RWPE2 (cell line): ENCODE data around the gene SERF2.
"Not testable (repeated sequence)": the region's sequence is repeated elsewhere in the genome, so short reads cannot be mapped to it uniquely, and the experiment has no call there.

Source experiments
- ATAC-seq: fragments of 200-7000 bp; cut with Tn5 transposase; 3 replicates; pipeline ENCODE4 v1.9.1; 2021; ENCODE audit warnings: low read depth
- DNase-seq: peaks from one replicate; pipeline ENCODE4 v3.0.0-alpha.2; 2020; ENCODE audit warnings: low spot score
- H3K27ac ChIP-seq: fragments of 450-650 bp; 2 replicates; pipeline ENCODE4 v1.5.1; 2017; ENCODE audit warnings: mild to moderate bottlenecking; ENCODE audit not compliant: poor library complexity, severe bottlenecking
- H3K27me3 ChIP-seq: fragments of 250-450 bp; sonication (Bioruptor Pico); 2 replicates; pipeline ENCODE4 v1.5.1; 2021; ENCODE audit warnings: mild to moderate bottlenecking, moderate library complexity; ENCODE audit not compliant: insufficient read depth, poor library complexity, severe bottlenecking
- H3K36me3 ChIP-seq: fragments of 250-450 bp; sonication (Bioruptor Pico); 2 replicates; pipeline ENCODE4 v1.5.1; 2020; ENCODE audit warnings: low read depth, mild to moderate bottlenecking, moderate library complexity
- H3K4me1 ChIP-seq: fragments of 250-450 bp; sonication (Bioruptor Pico); 2 replicates; pipeline ENCODE4 v1.5.1; 2021; ENCODE audit warnings: mild to moderate bottlenecking, moderate library complexity; ENCODE audit not compliant: insufficient read depth, poor library complexity, severe bottlenecking
- H3K4me3 ChIP-seq: fragments of 250-450 bp; sonication (Bioruptor Pico); 2 replicates; pipeline ENCODE4 v1.5.1; 2021; ENCODE audit warnings: mild to moderate bottlenecking, moderate library complexity; ENCODE audit not compliant: severe bottlenecking
- H3K9me3 ChIP-seq: fragments of 250-450 bp; sonication (Bioruptor Pico); 2 replicates; pipeline ENCODE4 v1.5.1; 2021; ENCODE audit warnings: mild to moderate bottlenecking, moderate library complexity; ENCODE audit not compliant: severe bottlenecking
- TF ChIP-seq, protein P1 (sequence below): fragments of 450-650 bp; IDR thresholded peaks from one replicate; pipeline ENCODE4 v1.5.1; 2017; ENCODE audit warnings: mild to moderate bottlenecking, moderate library complexity; ENCODE audit not compliant: poor library complexity, severe bottlenecking

The SERF2 gene

DNA sequence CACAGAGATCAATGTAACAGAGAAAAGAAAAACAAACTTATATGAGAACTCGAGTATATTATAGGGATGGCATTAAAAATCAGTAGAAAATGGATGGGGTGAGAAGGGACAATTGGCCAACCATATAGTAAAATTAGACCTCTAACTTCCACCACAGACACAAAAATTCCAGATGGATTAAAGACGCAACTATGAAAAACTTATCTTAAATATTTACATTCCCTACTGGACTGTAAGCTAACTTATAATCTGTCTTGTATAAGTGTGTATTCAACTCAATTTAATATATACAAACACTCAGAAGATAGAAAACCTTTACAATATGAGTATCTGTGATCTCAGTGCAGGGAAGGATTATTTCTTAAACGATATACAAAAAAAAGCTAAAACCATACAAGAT, 29.4 kb downstream of the SERF2 start:
- Histone ChIP-seq H3K9me3 (no peaks in the 10 kb centered on the region), H3K4me3 (no peak overlapping the region), H3K27me3 (no peaks in the 10 kb centered on the region), H3K27ac (no peak overlapping the region), H3K4me1 (peaks cover 11% of the 10 kb centered on the region), H3K36me3 (peaks cover 68% of the 10 kb centered on the region)
- no peak for ATAC-seq
- no peak for DNase-seq
- TF ChIP-seq, protein P1, sequence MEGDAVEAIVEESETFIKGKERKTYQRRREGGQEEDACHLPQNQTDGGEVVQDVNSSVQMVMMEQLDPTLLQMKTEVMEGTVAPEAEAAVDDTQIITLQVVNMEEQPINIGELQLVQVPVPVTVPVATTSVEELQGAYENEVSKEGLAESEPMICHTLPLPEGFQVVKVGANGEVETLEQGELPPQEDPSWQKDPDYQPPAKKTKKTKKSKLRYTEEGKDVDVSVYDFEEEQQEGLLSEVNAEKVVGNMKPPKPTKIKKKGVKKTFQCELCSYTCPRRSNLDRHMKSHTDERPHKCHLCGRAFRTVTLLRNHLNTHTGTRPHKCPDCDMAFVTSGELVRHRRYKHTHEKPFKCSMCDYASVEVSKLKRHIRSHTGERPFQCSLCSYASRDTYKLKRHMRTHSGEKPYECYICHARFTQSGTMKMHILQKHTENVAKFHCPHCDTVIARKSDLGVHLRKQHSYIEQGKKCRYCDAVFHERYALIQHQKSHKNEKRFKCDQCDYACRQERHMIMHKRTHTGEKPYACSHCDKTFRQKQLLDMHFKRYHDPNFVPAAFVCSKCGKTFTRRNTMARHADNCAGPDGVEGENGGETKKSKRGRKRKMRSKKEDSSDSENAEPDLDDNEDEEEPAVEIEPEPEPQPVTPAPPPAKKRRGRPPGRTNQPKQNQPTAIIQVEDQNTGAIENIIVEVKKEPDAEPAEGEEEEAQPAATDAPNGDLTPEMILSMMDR, result no peak

DNA sequence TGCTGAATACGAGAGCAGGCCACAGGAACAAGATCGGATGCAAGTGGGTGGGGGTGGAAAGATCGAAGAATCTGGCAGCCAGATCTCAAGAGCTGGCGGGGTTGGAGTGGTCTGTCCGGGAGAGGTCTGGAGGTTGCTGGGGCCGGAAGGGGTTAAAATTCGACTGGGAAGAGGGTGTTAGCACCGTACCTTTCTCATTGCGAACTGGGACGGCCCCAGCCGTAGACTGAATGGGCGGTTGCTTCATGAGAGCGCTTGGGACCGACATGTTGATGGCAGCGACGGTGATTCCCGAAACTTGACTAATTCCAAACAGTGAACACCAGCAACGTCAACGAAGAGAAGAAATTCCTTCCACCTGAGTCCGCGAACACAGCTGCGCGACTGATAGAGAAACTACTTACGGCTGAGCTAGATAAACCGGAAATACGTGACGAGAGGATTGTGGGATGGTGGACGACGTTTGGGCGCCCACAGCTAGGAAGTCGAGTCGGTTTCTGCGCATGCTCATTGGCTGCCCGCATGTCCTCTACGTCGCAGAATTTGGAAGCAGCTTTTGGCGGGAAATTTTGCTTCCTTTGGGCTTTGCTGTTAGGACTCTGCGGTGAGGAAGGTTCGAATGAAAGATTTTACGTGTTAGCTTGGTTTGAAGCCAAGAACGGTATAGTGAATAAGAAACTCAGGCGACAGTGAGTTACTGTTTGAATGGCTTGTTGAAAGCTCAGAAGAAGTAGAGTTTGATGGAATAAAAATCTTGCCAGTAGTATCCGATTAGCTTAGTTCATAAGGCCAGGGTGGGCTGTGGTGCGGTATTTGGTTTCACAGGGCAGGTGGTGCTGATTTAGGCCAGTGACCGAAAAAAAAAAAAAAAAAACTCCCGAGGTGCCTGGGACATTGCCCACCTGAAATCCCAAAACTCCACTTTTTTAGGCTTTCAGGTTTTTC, 32.5 kb downstream of the SERF2 start, which contains the start of gene MFAP1:
Gene MFAP1 (minus strand): TSS at position 389 of the 945 bp plus-strand sequence. CDS start 121 bp downstream, at position 268.
- TF ChIP-seq, protein P1, result no peak
- peak within 1 kb of the TSS; percentile 82 for H3K27ac ChIP-seq
- H3K4me3 ChIP-seq, result peak within 1 kb of the TSS; percentile 91
- peak; percentile 98 for DNase-seq
- peaks cover 57% of the 10 kb centered on the region for H3K36me3 ChIP-seq
- H3K4me1 ChIP-seq, result peaks cover 16% of the 10 kb centered on the region
- no peaks in the 10 kb centered on the region for H3K9me3 ChIP-seq
- ATAC-seq, result peak; percentile 83
- H3K27me3 ChIP-seq, result no peaks in the 10 kb centered on the region

DNA sequence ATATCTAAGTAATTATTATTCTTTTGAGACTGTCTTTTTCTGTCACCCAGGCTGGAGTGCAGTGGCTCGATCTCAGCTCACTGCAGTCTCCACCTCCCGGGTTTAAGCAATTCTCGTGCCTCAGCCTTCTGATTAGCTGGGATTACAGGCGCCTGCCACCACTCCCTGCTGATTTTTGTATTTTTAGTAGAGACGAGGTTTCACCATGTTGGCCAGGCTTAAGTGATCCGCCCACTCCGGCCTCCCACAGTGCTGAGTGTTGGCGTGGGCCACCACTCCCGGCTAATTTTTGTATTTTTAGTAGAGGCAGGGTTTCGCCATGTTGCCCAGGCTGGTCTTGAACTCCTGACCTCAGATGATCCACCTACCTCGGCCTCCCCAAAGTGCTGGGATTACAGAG, 33.2 kb downstream of the SERF2 start:
- peak overlapping the region; percentile 82 for H3K27ac ChIP-seq
- DNase-seq, H3K9me3 ChIP-seq, H3K4me3 ChIP-seq, ATAC-seq, H3K27me3 ChIP-seq: not testable (repeated sequence)
- H3K4me1 ChIP-seq, result peaks cover 16% of the 10 kb centered on the region
- peaks cover 57% of the 10 kb centered on the region for H3K36me3 ChIP-seq

DNA sequence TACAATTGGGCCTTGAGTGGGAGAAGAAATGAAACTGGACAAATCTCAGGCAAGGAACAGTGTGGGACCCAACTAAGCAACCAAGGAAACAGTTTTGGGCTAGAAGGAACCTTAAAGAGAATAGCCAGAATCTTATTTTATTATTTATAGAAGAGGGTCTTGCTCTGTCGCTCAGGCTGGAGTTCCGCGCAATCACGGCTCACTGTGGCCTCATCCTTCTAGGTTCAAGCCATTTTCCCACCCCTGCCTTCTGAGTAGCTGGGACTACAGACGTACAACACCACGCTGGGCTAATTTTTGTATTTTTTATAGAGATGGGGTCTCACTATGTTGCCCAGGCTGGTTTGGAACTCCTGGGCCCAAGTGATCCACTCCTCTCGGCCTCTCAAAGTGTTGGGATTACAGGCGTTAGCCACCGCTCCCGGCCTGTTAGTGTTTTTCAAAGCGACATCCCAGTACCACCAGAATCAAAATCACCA, 33.9 kb downstream of the SERF2 start:
- TF ChIP-seq, protein P1, result no peak
- H3K4me3 ChIP-seq, result peak overlapping the region; percentile 51

DNA sequence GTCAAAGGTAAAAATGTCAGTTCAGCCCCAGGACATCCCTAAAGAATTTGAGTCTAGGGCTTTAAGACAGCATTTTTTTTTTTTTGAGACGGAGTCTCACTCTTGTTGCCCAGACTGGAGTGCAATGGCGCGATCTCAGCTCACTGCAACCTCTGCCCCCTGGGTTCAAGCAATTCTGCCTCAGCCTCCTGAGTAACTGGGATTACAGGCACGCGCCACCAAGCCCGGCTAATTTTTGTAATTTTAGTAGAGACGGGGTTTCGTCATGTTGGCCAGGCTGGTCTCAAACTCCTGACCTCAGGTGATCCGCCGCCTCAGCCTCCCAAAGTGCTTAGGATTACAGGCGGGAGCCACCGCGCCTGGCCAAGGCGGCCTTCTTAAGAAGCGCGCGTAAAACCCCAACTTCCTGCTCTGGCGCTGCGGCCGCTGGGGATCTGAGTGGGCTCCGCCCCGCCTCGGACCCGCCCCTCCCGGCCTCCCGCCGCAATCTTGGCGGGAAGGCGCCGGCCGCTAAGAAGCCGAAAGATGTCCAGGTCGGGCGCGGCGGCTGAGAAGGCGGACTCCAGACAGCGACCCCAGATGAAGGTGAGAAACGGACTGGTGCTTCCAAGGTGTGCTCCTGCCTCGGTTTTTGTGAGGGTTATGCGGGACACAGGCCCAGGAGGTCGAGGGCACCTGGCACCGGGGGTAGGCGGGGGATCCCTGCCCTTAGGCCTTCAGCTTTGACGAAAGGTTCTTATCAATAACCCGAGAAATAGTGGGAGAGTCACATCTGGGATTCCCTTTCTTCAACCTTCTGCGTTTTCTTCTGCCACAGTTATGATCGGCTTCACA, 34.6 kb downstream of the SERF2 start, which contains the start of gene WDR76:
Gene WDR76 (plus strand): TSS at position 495 of the 834 bp plus-strand sequence. CDS start 31 bp downstream, at position 526.
- Histone ChIP-seq H3K36me3 (peaks cover 45% of the 10 kb centered on the region), H3K9me3 (no peaks in the 10 kb centered on the region), H3K4me3 (peak within 1 kb of the TSS; percentile 51), H3K4me1 (peaks cover 15% of the 10 kb centered on the region), H3K27me3 (no peaks in the 10 kb centered on the region), H3K27ac (peak within 1 kb of the TSS; percentile 44)
- TF ChIP-seq, protein P1, result no peak
- ATAC-seq (peak; percentile 79), DNase-seq (peak; percentile 93)

More for the DNA sequence above, 33.9 kb downstream of the SERF2 start:
- Histone ChIP-seq H3K27me3 (no peaks in the 10 kb centered on the region), H3K9me3 (no peaks in the 10 kb centered on the region), H3K4me1 (peaks cover 16% of the 10 kb centered on the region), H3K27ac (peak overlapping the region; percentile 44), H3K36me3 (peaks cover 49% of the 10 kb centered on the region)
- ATAC-seq, result no peak
- no peak for DNase-seq
